Measurements from ENCODE around the gene MYDGF. TPM values are rescaled to one million over a fixed set of nuclear protein-coding genes. Genes with fewer than 3 reads are reported as not detected.

The MYDGF gene
- total and polyA plus RNA-seq, 2 experiments from 2014 or later, result 207 to 591 TPM

GRCh38 chr19:4671185-4671851, 1.2 kb upstream of the MYDGF start:
- 0 out of 2 replicates have a peak overlapping the region, but pooled peaks have one; percentile 31 for H2AFZ ChIP-seq
- H3K36me3 ChIP-seq (ENCODE audit: low read depth), result peaks cover 17% of the 10 kb centered on the region
- in situ Hi-C loops (cut with MboI), result no loop called here
- peaks cover 11% of the 10 kb centered on the region for H3F3A ChIP-seq (ENCODE audit: insufficient read depth)
- no peaks in the 10 kb centered on the region for H3K9me2 ChIP-seq (ENCODE audit: insufficient read depth)
- no peak overlapping the region for H3K4me3 ChIP-seq
- TF ChIP-seq EZH2phosphoT487 (IDR thresholded peaks at IDR 0.05; ENCODE audit: insufficient read depth, low read depth) (no peak), EZH2 (IDR thresholded peaks at IDR 0.05; ENCODE audit: insufficient read depth, poor library complexity, severe bottlenecking) (no peak)
- peaks cover 36% of the 10 kb centered on the region for H3K79me2 ChIP-seq (ENCODE audit: insufficient read depth)
- H3K4me2 ChIP-seq (ENCODE audit: unreplicated experiment), result no peak overlapping the region
- no peaks in the 10 kb centered on the region for H4K20me1 ChIP-seq (ENCODE audit: insufficient read depth)
- H3K27me3 ChIP-seq (replicated peaks; ENCODE audit: insufficient read depth), result no peaks in the 10 kb centered on the region
- no peak overlapping the region for H3K27ac ChIP-seq
- 66 to 69% methylated on average over 10 of the region's 10 CpGs for WGBS, 2 experiments (ENCODE audit: low coverage in 1 of 2, low lambda C conversion rate in 2 of 2, missing lambda C conversion rate in 2 of 2)
- H3K9me3 ChIP-seq (ENCODE audit: low read depth), result no peaks in the 10 kb centered on the region
- no peak overlapping the region for H3K9ac ChIP-seq
- H3K4me1 ChIP-seq (ENCODE audit: insufficient read depth), result peaks cover 8% of the 10 kb centered on the region; the same call in 1 of the 2 replicates
- DNase-seq, result no peak

DNA sequence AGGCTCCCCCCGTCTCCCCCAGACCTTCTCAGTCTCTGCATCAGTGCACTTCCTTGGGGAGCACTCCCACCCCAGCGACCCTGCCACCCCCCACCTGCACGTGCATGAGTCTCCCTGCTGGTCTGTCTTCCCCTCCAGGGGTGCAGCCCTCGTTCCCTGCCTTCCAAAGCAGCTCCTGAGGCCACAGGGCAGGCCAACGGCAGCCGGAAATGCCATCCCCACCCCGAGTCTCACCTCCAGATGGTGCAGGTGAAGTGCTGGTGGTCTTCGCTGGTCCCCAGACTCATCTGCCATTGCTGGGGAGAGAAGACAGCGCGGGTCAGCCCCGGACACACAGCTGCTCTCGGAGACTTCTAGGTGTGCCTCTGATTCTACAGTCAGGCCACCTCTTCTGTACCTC, 5.5 kb downstream of the MYDGF start:
- no peak overlapping the region for H2AFZ ChIP-seq
- no peak overlapping the region for H3K4me2 ChIP-seq (ENCODE audit: unreplicated experiment)
- 90% methylated on average over 12 of the region's 12 CpGs for WGBS, 2 experiments (ENCODE audit: low coverage in 1 of 2, low lambda C conversion rate in 2 of 2, missing lambda C conversion rate in 2 of 2)
- no peak overlapping the region for H3K4me3 ChIP-seq
- no peak for DNase-seq
- H4K20me1 ChIP-seq (ENCODE audit: insufficient read depth), result no peaks in the 10 kb centered on the region
- no peaks in the 10 kb centered on the region for H3K9me2 ChIP-seq (ENCODE audit: insufficient read depth)
- H3K36me3 ChIP-seq (ENCODE audit: low read depth), result peaks cover 31% of the 10 kb centered on the region
- H3K27ac ChIP-seq, result no peak overlapping the region
- peaks cover 55% of the 10 kb centered on the region for H3K79me2 ChIP-seq (ENCODE audit: insufficient read depth)
- in situ Hi-C loops (cut with MboI), result no loop called here
- H3K9ac ChIP-seq, result no peak overlapping the region
- no peaks in the 10 kb centered on the region for H3K27me3 ChIP-seq (replicated peaks; ENCODE audit: insufficient read depth)
- peaks cover 8% of the 10 kb centered on the region; the same call in 1 of the 2 replicates for H3K4me1 ChIP-seq (ENCODE audit: insufficient read depth)
- no peaks in the 10 kb centered on the region for H3F3A ChIP-seq (ENCODE audit: insufficient read depth)
- TF ChIP-seq EZH2 (IDR thresholded peaks at IDR 0.05; ENCODE audit: insufficient read depth, poor library complexity, severe bottlenecking) (no peak), EZH2phosphoT487 (IDR thresholded peaks at IDR 0.05; ENCODE audit: insufficient read depth, low read depth) (no peak)
- no peaks in the 10 kb centered on the region for H3K9me3 ChIP-seq (ENCODE audit: low read depth)

- no peak overlapping the region for H2AFZ ChIP-seq
- in situ Hi-C loops (cut with MboI), result no loop called here
- no peak overlapping the region for H3K27ac ChIP-seq
- no peak for DNase-seq
- no peaks in the 10 kb centered on the region for H3K4me1 ChIP-seq (ENCODE audit: insufficient read depth)
- no peaks in the 10 kb centered on the region for H3F3A ChIP-seq (ENCODE audit: insufficient read depth)
- H3K79me2 ChIP-seq (ENCODE audit: insufficient read depth), result peaks cover 36% of the 10 kb centered on the region
- no peak overlapping the region for H3K9ac ChIP-seq
- H3K4me2 ChIP-seq (ENCODE audit: unreplicated experiment), result no peak overlapping the region
- no peaks in the 10 kb centered on the region for H3K9me3 ChIP-seq (ENCODE audit: low read depth)
- TF ChIP-seq EZH2phosphoT487 (IDR thresholded peaks at IDR 0.05; ENCODE audit: insufficient read depth, low read depth), result no peak
- H3K4me3 ChIP-seq, result no peak overlapping the region
- H3K27me3 ChIP-seq (replicated peaks; ENCODE audit: insufficient read depth), result no peaks in the 10 kb centered on the region
- no peaks in the 10 kb centered on the region for H3K9me2 ChIP-seq (ENCODE audit: insufficient read depth)
- H4K20me1 ChIP-seq (ENCODE audit: insufficient read depth), result no peaks in the 10 kb centered on the region
- WGBS, 2 experiments (ENCODE audit: low coverage in 1 of 2, low lambda C conversion rate in 2 of 2, missing lambda C conversion rate in 2 of 2), result 92 to 100% methylated on average over 4 to 6 of the region's 6 CpGs
- peaks cover 35% of the 10 kb centered on the region for H3K36me3 ChIP-seq (ENCODE audit: low read depth)
Observed at GRCh38 chr19:4662812-4663211, 7.3 kb downstream of the MYDGF start.

GRCh38 chr19:4662020-4662695, 8.0 kb downstream of the MYDGF start:
- Histone ChIP-seq H3K79me2 (ENCODE audit: insufficient read depth) (peaks cover 30% of the 10 kb centered on the region), H3K36me3 (ENCODE audit: low read depth) (peaks cover 30% of the 10 kb centered on the region), H3K9me2 (ENCODE audit: insufficient read depth) (no peaks in the 10 kb centered on the region), H3K27me3 (replicated peaks; ENCODE audit: insufficient read depth) (no peaks in the 10 kb centered on the region), H3K9ac (no peak overlapping the region), H3F3A (ENCODE audit: insufficient read depth) (no peaks in the 10 kb centered on the region), H3K4me2 (ENCODE audit: unreplicated experiment) (no peak overlapping the region), H3K27ac (no peak overlapping the region), H4K20me1 (ENCODE audit: insufficient read depth) (no peaks in the 10 kb centered on the region), H3K4me1 (ENCODE audit: insufficient read depth) (no peaks in the 10 kb centered on the region), H3K4me3 (no peak overlapping the region), H3K9me3 (ENCODE audit: low read depth) (no peaks in the 10 kb centered on the region), H2AFZ (no peak overlapping the region)
- WGBS, 2 experiments (ENCODE audit: low coverage in 1 of 2, low lambda C conversion rate in 2 of 2, missing lambda C conversion rate in 2 of 2), result 88 to 89% methylated on average over 20 of the region's 20 CpGs
- TF ChIP-seq EZH2 (IDR thresholded peaks at IDR 0.05; ENCODE audit: insufficient read depth, poor library complexity, severe bottlenecking) (no peak), EZH2phosphoT487 (IDR thresholded peaks at IDR 0.05; ENCODE audit: insufficient read depth, low read depth) (no peak)
- in situ Hi-C loops (cut with MboI), result no loop called here
- no peak for DNase-seq
